PC-3 (cell line): ENCODE results near the gene IFITM5. TPM values are rescaled to one million over a fixed set of nuclear protein-coding genes. Genes with fewer than 3 reads are reported as not detected.
A peak's percentile ranks its signal among the peaks of the same experiment; 100 is the strongest.
"Not testable (repeated sequence)": the region's sequence is repeated elsewhere in the genome, so short reads cannot be mapped to it uniquely, and the experiment has no call there.

Experiments
- ATAC-seq: fragments of 200-7000 bp; cut with Tn5 transposase; 2 replicates; pipeline ENCODE4 v1.9.1; 2020; ENCODE audit warnings: mild to moderate bottlenecking, moderate library complexity
- BruUV-seq: library from RNA; stranded (reverse); fragments of 400-500 nt; replicated peaks from 2 replicates; lab custom pipeline; 2021; lab: Mats Ljungman, UMichigan
- CTCF ChIA-PET: fragments of 300-600 bp; sonication (Branson Sonifier 250); formaldehyde crosslinking; loops from one replicate; lab custom pipeline; 2022; ENCODE audit warnings: antibody characterized with exemption; lab: Charles Lee
- POLR2A ChIA-PET: fragments of 300-600 bp; sonication (Branson Sonifier 250); formaldehyde crosslinking; loops from one replicate; lab custom pipeline; 2022; ENCODE audit warnings: antibody characterized with exemption; ENCODE audit not compliant: unreplicated experiment; lab: Charles Lee
- DNase-seq: peaks from one replicate; pipeline ENCODE4 v3.0.0-alpha.2; 2015
- H2AFZ ChIP-seq: fragments of 300-600 bp; sonication (generic); 2 replicates; pipeline ENCODE4 v1.6.0; 2016; ENCODE audit warnings: antibody characterized with exemption, low read length
- H3F3A ChIP-seq: fragments of 300-600 bp; sonication (generic); one replicate; pipeline ENCODE4 v1.6.0; 2017; ENCODE audit warnings: antibody characterized with exemption, low read length, control low read depth, mild to moderate bottlenecking; ENCODE audit not compliant: unreplicated experiment
- H3K27ac ChIP-seq: fragments of 300-600 bp; sonication (generic); 2 replicates; pipeline ENCODE4 v1.5.1; 2016; ENCODE audit warnings: mild to moderate bottlenecking, low read length
- H3K27me3 ChIP-seq: fragments of 300-600 bp; sonication (generic); 2 replicates; pipeline ENCODE4 v1.6.1; 2016; ENCODE audit warnings: low read length, mixed read lengths
- H3K36me3 ChIP-seq: fragments of 300-600 bp; sonication (generic); 2 replicates; pipeline ENCODE4 v1.6.1; 2016; ENCODE audit warnings: low read depth, mixed run types, low read length, mixed read lengths
- H3K4me1 ChIP-seq: fragments of 300-600 bp; sonication (generic); 2 replicates; pipeline ENCODE4 v1.5.1; 2016; ENCODE audit warnings: low read length; ENCODE audit not compliant: insufficient read depth
- H3K4me2 ChIP-seq: fragments of 300-600 bp; sonication (generic); 2 replicates; pipeline ENCODE4 v1.6.0; 2016; ENCODE audit warnings: low read length
- H3K4me3 ChIP-seq: fragments of 300-600 bp; sonication (generic); 2 replicates; pipeline ENCODE4 v1.5.1; 2016; ENCODE audit warnings: mild to moderate bottlenecking, low read length, mixed read lengths
- H3K79me2 ChIP-seq: fragments of 300-600 bp; sonication (generic); 2 replicates; pipeline ENCODE4 v1.6.1; 2017; ENCODE audit warnings: low read length, mixed read lengths
- H3K9ac ChIP-seq: fragments of 300-600 bp; sonication (generic); 2 replicates; pipeline ENCODE4 v1.6.0; 2016; ENCODE audit warnings: mild to moderate bottlenecking, low read length
- H3K9me2 ChIP-seq: fragments of 300-600 bp; sonication (generic); replicated peaks from 2 replicates; pipeline ENCODE4 v1.6.1; 2016; ENCODE audit warnings: mixed run types, low read length, mixed read lengths
- H3K9me3 ChIP-seq: fragments of 300-600 bp; sonication (generic); 2 replicates; pipeline ENCODE4 v1.6.1; 2016; ENCODE audit warnings: low read length, mixed read lengths
- H4K20me1 ChIP-seq: fragments of 300-600 bp; sonication (generic); 2 replicates; pipeline ENCODE4 v1.6.1; 2016; ENCODE audit warnings: low read length, mixed read lengths
- EZH2 ChIP-seq: fragments of 300-600 bp; sonication (generic); IDR thresholded peaks from one replicate; pipeline ENCODE4 v1.6.1; 2017; ENCODE audit warnings: antibody characterized with exemption, mild to moderate bottlenecking, low read length; ENCODE audit not compliant: unreplicated experiment
- EZH2phosphoT487 ChIP-seq: fragments of 300-600 bp; sonication (generic); IDR thresholded peaks from 2 replicates; pipeline ENCODE4 v1.6.1; 2018; ENCODE audit warnings: mild to moderate bottlenecking, antibody characterized with exemption, low read length, borderline replicate concordance
- intact Hi-C: fragments of 100-400 bp; cut with micrococcal nuclease; formaldehyde crosslinking; loops from 2 replicates; pipeline ENCODE4 v1.9.0; 2023
- total RNA-seq: library from RNA; depleted of rRNA; stranded (reverse); fragments of >200 nt; gene quantifications from 2 replicates; pipeline ENCODE4 v1.2.3, GENCODE V29; 2014
- TF ChIP-seq, protein P1 (sequence below): fragments of 300-600 bp; sonication (generic); conservative IDR thresholded peaks from 2 replicates; pipeline ENCODE4 v1.5.1; 2017; ENCODE audit warnings: antibody characterized with exemption, low read depth, mild to moderate bottlenecking, low read length

Gene IFITM5
- total RNA-seq, 1 experiment from 2014 or later = not detected

DNA sequence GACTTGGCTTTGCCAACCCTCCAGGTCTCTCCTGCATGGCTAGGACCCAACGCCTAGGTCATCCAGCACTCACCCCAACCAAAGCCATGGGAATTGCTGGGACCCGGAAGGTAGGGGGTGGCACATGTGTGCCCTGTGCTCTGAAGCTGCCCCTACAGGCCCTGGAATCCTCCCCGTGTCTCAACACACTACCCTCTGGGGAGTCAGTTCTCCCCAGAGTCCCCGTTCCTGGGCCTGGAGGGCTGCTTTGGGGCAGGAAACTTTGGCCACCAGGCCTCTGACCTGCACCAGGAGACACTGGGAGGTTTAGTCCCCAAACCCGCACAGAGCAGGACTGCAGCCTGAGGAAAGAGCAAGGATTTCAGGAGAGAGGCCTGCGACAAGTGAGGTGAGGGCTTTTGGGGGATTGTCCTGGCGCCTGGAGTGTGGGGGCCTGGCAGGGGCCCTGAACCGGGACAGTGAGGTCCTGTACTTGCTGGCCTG, 14.0 kb upstream of the IFITM5 start:
- intact Hi-C loops = no loop called here
- H3K36me3 ChIP-seq = no peaks in the 10 kb centered on the region
- DNase-seq (no peak), ATAC-seq (no peak)
- H3K9me3 ChIP-seq = no peaks in the 10 kb centered on the region
- no peaks in the 10 kb centered on the region for H3F3A ChIP-seq
- no peak overlapping the region for H3K27ac ChIP-seq
- peaks cover 12% of the 10 kb centered on the region for H3K79me2 ChIP-seq
- ChIA-PET CTCF (no interaction called here), POLR2A (no interaction called here)
- no peaks in the 10 kb centered on the region for H3K27me3 ChIP-seq
- TF ChIP-seq, protein P1, sequence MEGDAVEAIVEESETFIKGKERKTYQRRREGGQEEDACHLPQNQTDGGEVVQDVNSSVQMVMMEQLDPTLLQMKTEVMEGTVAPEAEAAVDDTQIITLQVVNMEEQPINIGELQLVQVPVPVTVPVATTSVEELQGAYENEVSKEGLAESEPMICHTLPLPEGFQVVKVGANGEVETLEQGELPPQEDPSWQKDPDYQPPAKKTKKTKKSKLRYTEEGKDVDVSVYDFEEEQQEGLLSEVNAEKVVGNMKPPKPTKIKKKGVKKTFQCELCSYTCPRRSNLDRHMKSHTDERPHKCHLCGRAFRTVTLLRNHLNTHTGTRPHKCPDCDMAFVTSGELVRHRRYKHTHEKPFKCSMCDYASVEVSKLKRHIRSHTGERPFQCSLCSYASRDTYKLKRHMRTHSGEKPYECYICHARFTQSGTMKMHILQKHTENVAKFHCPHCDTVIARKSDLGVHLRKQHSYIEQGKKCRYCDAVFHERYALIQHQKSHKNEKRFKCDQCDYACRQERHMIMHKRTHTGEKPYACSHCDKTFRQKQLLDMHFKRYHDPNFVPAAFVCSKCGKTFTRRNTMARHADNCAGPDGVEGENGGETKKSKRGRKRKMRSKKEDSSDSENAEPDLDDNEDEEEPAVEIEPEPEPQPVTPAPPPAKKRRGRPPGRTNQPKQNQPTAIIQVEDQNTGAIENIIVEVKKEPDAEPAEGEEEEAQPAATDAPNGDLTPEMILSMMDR = no peak
- TF ChIP-seq EZH2 (no peak), EZH2phosphoT487 (no peak)
- no peaks in the 10 kb centered on the region for H3K9me2 ChIP-seq
- H4K20me1 ChIP-seq = no peaks in the 10 kb centered on the region
- H3K4me3 ChIP-seq = no peak overlapping the region
- H2AFZ ChIP-seq = no peak overlapping the region
- H3K9ac ChIP-seq = no peak overlapping the region
- H3K4me2 ChIP-seq = no peak overlapping the region
- TSS peak; percentile 24 for BruUV-seq
- peaks cover 12% of the 10 kb centered on the region for H3K4me1 ChIP-seq

DNA sequence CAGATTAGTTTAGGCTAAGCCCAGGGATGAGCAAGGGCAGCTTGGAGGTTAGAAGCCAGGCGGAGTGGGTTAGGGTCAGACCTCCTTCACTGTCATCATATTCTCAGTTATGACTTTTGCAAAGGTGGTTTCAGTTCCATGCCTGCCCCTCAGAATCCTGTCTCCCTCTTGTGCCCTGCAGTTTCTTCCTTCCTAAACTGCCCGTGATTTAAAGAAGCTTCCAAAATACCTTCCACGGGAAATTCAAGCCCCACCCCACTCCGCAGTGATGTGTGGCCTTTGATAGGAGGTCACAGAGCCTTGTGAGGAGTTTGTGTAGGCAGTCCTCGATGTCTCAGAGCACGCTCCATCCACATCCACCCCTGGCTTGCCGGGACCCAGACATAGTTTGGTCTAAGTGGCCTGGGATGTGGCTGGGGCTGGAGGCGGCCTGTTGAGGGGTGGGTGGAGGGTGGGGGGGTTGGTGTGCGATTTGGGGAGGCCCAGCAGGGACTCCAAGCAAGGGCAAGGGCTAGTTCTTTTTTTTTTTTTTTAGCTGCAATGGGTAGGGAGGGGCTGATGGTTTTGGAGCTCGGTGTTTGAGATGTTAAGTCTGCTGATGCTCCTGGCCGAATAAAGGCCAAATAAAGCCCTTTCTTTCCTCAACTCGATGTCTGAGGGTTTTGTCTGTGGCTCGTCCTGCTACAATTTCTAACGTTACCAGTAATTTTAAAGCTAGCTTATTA, 12.9 kb upstream of the IFITM5 start:
- CTCF ChIA-PET = no interaction called here
- Histone ChIP-seq H3K4me1 (peaks cover 12% of the 10 kb centered on the region), H3K27me3 (no peaks in the 10 kb centered on the region), H3F3A (no peaks in the 10 kb centered on the region), H3K9me2 (no peaks in the 10 kb centered on the region), H3K4me3 (no peak overlapping the region), H3K79me2 (peaks cover 12% of the 10 kb centered on the region), H3K27ac (no peak overlapping the region), H3K9me3 (no peaks in the 10 kb centered on the region), H4K20me1 (no peaks in the 10 kb centered on the region), H3K36me3 (no peaks in the 10 kb centered on the region), H3K4me2 (no peak overlapping the region), H3K9ac (no peak overlapping the region), H2AFZ (no peak overlapping the region)
- no TSS peak for BruUV-seq
- DNase-seq (no peak), ATAC-seq (no peak)
- POLR2A ChIA-PET = no interaction called here
- TF ChIP-seq, protein P1 = no peak
- TF ChIP-seq EZH2phosphoT487 = no peak
- no peak for TF ChIP-seq EZH2
- intact Hi-C loops = no loop called here

- H3K9ac ChIP-seq, H3K27me3 ChIP-seq, CTCF ChIA-PET, H4K20me1 ChIP-seq, BruUV-seq, DNase-seq, POLR2A ChIA-PET, H3K9me3 ChIP-seq, H3K9me2 ChIP-seq, H3K36me3 ChIP-seq, intact Hi-C loops, H2AFZ ChIP-seq, H3K27ac ChIP-seq, H3F3A ChIP-seq, H3K4me3 ChIP-seq: not testable (repeated sequence)
- Histone ChIP-seq H3K4me2 (peak overlapping the region; percentile 34; the same call in 1 of the 2 replicates), H3K79me2 (peaks cover 12% of the 10 kb centered on the region), H3K4me1 (peaks cover 12% of the 10 kb centered on the region)
- ATAC-seq = peak; percentile 29
These were observed 11.9 kb upstream of the IFITM5 start for GRCh38 chr11:311013-311748.

GRCh38 chr11:309979-310572, 10.8 kb upstream of the IFITM5 start:
- CTCF ChIA-PET, H4K20me1 ChIP-seq, BruUV-seq, H3K27me3 ChIP-seq, H3F3A ChIP-seq, H3K36me3 ChIP-seq, H3K27ac ChIP-seq, H3K9me2 ChIP-seq, H3K9me3 ChIP-seq, H2AFZ ChIP-seq: not testable (repeated sequence)
- Histone ChIP-seq H3K9ac (0 out of 2 replicates have a peak overlapping the region, but pooled peaks have one; percentile 9), H3K4me2 (peak overlapping the region; percentile 75), H3K4me3 (peak overlapping the region; percentile 59), H3K79me2 (peaks cover 12% of the 10 kb centered on the region), H3K4me1 (peaks cover 12% of the 10 kb centered on the region)
- POLR2A ChIA-PET = interaction anchor here (0.6 kb wide), 1 partner anchor 97 kb away, joined by 7 read pairs; no protein-coding TSS in a partner anchor
- DNase-seq (peak; percentile 14), ATAC-seq (peak; percentile 26)
- intact Hi-C loops = loop anchor here (5.0 to 10.0 kb wide), 2 partner anchors 47 to 135 kb away; partner anchors contain the start of gene ANO9
